ENCODE data around the gene KLF6.
A peak's percentile ranks its signal among the peaks of the same experiment; 100 is the strongest.

KLF6 gene

GRCh38 chr10:3747248-3747960 lies 37.6 kb downstream of the KLF6 start:
- Mint-ChIP-seq H3K27ac (peak overlapping the region; percentile 68), H3K4me1 (peaks cover 57% of the 10 kb centered on the region), H3K27me3 (ENCODE audit: low read depth, poor library complexity) (peaks cover 2% of the 10 kb centered on the region), H3K4me3 (peak overlapping the region; percentile 37), H3K9me3 (peaks cover 4% of the 10 kb centered on the region), H3K36me3 (ENCODE audit: low read depth) (no peaks in the 10 kb centered on the region)
- no peak for TF ChIP-seq CTCF (IDR thresholded peaks at IDR 0.05)
- DNase-seq, result no peak

GRCh38 chr10:3746634-3747033 lies 38.4 kb downstream of the KLF6 start:
- peak overlapping the region; percentile 68 for H3K27ac Mint-ChIP-seq
- no peaks in the 10 kb centered on the region for H3K36me3 Mint-ChIP-seq (ENCODE audit: low read depth)

GRCh38 chr10:3745521-3745920 lies 39.5 kb downstream of the KLF6 start:
- no peaks in the 10 kb centered on the region for H3K36me3 Mint-ChIP-seq (ENCODE audit: low read depth)
- TF ChIP-seq CTCF (IDR thresholded peaks at IDR 0.05), result no peak
- no peak overlapping the region for H3K27ac Mint-ChIP-seq
- no peak overlapping the region for H3K4me3 Mint-ChIP-seq
- peaks cover 8% of the 10 kb centered on the region for H3K9me3 Mint-ChIP-seq
- H3K4me1 Mint-ChIP-seq, result peaks cover 50% of the 10 kb centered on the region
- H3K27me3 Mint-ChIP-seq (ENCODE audit: low read depth, poor library complexity), result peaks cover 2% of the 10 kb centered on the region
- no peak for DNase-seq

More at GRCh38 chr10:3746634-3747033, 38.4 kb downstream of the KLF6 start:
- Mint-ChIP-seq H3K9me3 (peaks cover 4% of the 10 kb centered on the region), H3K4me3 (no peak overlapping the region), H3K27me3 (ENCODE audit: low read depth, poor library complexity) (peaks cover 2% of the 10 kb centered on the region), H3K4me1 (peaks cover 57% of the 10 kb centered on the region)
- TF ChIP-seq CTCF (IDR thresholded peaks at IDR 0.05), result no peak
- no peak for DNase-seq

GRCh38 chr10:3741688-3742461 lies 43.1 kb downstream of the KLF6 start:
- peaks cover 2% of the 10 kb centered on the region for H3K27me3 Mint-ChIP-seq (ENCODE audit: low read depth, poor library complexity)
- H3K36me3 Mint-ChIP-seq (ENCODE audit: low read depth), result no peaks in the 10 kb centered on the region
- H3K4me3 Mint-ChIP-seq, result no peak overlapping the region
- peaks cover 8% of the 10 kb centered on the region for H3K9me3 Mint-ChIP-seq
- H3K4me1 Mint-ChIP-seq, result peaks cover 13% of the 10 kb centered on the region
- no peak for DNase-seq
- TF ChIP-seq CTCF (IDR thresholded peaks at IDR 0.05), result no peak
- no peak overlapping the region for H3K27ac Mint-ChIP-seq

GRCh38 chr10:3740157-3740871 lies 44.7 kb downstream of the KLF6 start:
- Mint-ChIP-seq H3K9me3 (peaks cover 8% of the 10 kb centered on the region), H3K36me3 (ENCODE audit: low read depth) (no peaks in the 10 kb centered on the region), H3K27me3 (ENCODE audit: low read depth, poor library complexity) (no peaks in the 10 kb centered on the region), H3K4me1 (peaks cover 4% of the 10 kb centered on the region), H3K27ac (no peak overlapping the region), H3K4me3 (no peak overlapping the region)
- DNase-seq, result no peak
- no peak for TF ChIP-seq CTCF (IDR thresholded peaks at IDR 0.05)

Data from nephron progenitor cell (in vitro differentiated cells).